D341Med (cell line): ENCODE data around the gene LMNB1.
"Not testable (repeated sequence)": the region's sequence is repeated elsewhere in the genome, so short reads cannot be mapped to it uniquely, and the experiment has no call there.

Experiments used
- DNase-seq: peaks from one replicate; pipeline ENCODE4 v3.0.0; 2012; ENCODE audit warnings: low spot score

Gene LMNB1

GRCh38 chr5:126826619-126827215 lies 49.8 kb downstream of the LMNB1 start:
- DNase-seq: no peak

GRCh38 chr5:126829098-126829497 lies 52.2 kb downstream of the LMNB1 start:
- DNase-seq: peak; percentile 51

- no peak for DNase-seq
Observed at GRCh38 chr5:126830061-126830460, 53.1 kb downstream of the LMNB1 start.

- no peak for DNase-seq
Observed at GRCh38 chr5:126831156-126831555, 54.2 kb downstream of the LMNB1 start.

- DNase-seq: no peak
Observed at GRCh38 chr5:126836778-126837177, 59.8 kb downstream of the LMNB1 start.

- DNase-seq: no peak
Observed at GRCh38 chr5:126837242-126837641, 60.3 kb downstream of the LMNB1 start.

- DNase-seq: no peak
Observed at GRCh38 chr5:126837906-126838539, 61.1 kb downstream of the LMNB1 start.

- not testable (repeated sequence) for DNase-seq
Observed at GRCh38 chr5:126839407-126839806, 62.5 kb downstream of the LMNB1 start.

GRCh38 chr5:126843375-126843774 lies 66.4 kb downstream of the LMNB1 start:
- not testable (repeated sequence) for DNase-seq

- not testable (repeated sequence) for DNase-seq
Observed at GRCh38 chr5:126845470-126846070, 68.6 kb downstream of the LMNB1 start.

- DNase-seq: no peak
Observed at GRCh38 chr5:126846344-126846743, 69.4 kb downstream of the LMNB1 start.

- no peak for DNase-seq
Observed at GRCh38 chr5:126846744-126847455, 70.0 kb downstream of the LMNB1 start.

- peak; percentile 62 for DNase-seq
Observed at GRCh38 chr5:126847456-126847820, 70.5 kb downstream of the LMNB1 start.

GRCh38 chr5:126847826-126848251 lies 70.9 kb downstream of the LMNB1 start:
- DNase-seq: no peak

GRCh38 chr5:126848253-126848652 lies 71.3 kb downstream of the LMNB1 start:
- DNase-seq: no peak

- DNase-seq: no peak
Observed at GRCh38 chr5:126849101-126849678, 72.3 kb downstream of the LMNB1 start.

GRCh38 chr5:126851501-126852011 lies 74.6 kb downstream of the LMNB1 start:
- no peak for DNase-seq

- DNase-seq: no peak
Observed at GRCh38 chr5:126852091-126852571, 75.2 kb downstream of the LMNB1 start.

- DNase-seq: no peak
Observed at GRCh38 chr5:126852841-126853271, 75.9 kb downstream of the LMNB1 start.

- DNase-seq: not testable (repeated sequence)
Observed at GRCh38 chr5:126853541-126854307, 76.8 kb downstream of the LMNB1 start.

- DNase-seq: no peak
Observed at GRCh38 chr5:126854526-126855110, 77.7 kb downstream of the LMNB1 start.
